Nephron (organoid): ENCODE results near the gene KCNQ1.

Experiments used
- H3K27ac Mint-ChIP-seq, 3 experiments: 2 replicates each; pipeline ENCODE4 v1.8.0; 2020; ENCODE audit warnings: mixed read lengths in 3 of 3, mild to moderate bottlenecking in 2 of 3, moderate library complexity in 1 of 3
- H3K27me3 Mint-ChIP-seq: 2 replicates; pipeline ENCODE4 v1.8.0; 2021; ENCODE audit warnings: low read depth, mild to moderate bottlenecking, moderate library complexity, mixed read lengths
- H3K36me3 Mint-ChIP-seq: 2 replicates; pipeline ENCODE4 v1.8.0; 2020; ENCODE audit warnings: low read depth, mixed read lengths
- H3K4me1 Mint-ChIP-seq: 2 replicates; pipeline ENCODE4 v1.8.0; 2020; ENCODE audit warnings: mixed read lengths
- H3K4me3 Mint-ChIP-seq, 3 experiments: 2 replicates each; pipeline ENCODE4 v1.8.0; 2020; ENCODE audit warnings: mild to moderate bottlenecking in 3 of 3, mixed read lengths in 3 of 3, moderate library complexity in 2 of 3
- H3K9me3 Mint-ChIP-seq: 2 replicates; pipeline ENCODE4 v1.8.0; 2020; ENCODE audit warnings: mixed read lengths
- TF ChIP-seq, protein P1 (sequence below), 3 experiments: fragments of 200-600 bp; sonication (generic); IDR thresholded peaks; one replicate each; pipeline ENCODE4 v1.5.0; 2021; ENCODE audit warnings: antibody characterized with exemption in 3 of 3; ENCODE audit not compliant: unreplicated experiment in 3 of 3

The KCNQ1 gene

DNA sequence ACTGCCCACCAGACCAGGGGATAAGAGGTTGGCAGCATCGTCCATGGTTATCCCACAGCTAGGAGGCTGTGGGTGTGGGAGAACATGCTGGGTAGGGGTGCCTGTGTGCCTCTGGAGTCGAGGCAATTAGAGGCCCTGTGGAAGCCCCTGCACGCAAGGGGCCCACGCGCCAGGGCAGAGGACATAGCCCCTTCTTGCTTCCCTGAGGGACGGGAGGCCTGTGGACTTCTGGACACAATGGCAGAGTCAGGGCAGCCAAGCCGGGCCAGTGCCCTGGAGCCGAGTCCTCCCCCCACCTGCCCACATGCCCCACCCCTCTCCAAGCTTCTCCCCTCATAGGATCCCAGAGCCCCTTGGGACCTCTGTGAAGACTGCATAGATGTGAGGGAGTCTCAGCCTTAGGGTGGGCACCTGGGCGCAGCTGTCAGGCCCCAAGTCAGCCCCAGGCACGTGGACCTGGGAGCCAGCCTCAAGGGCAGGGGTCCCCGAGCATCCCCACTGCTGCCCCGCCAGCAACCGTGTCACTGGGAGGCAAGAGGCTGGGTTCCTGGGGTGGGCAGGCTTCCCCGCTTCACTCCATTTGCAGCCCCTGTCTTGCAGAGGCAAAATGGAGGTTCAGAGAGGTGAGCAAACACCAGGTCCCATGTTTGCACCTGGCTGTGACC lies 388.4 kb downstream of the KCNQ1 start:
- peaks cover 14% of the 10 kb centered on the region for H3K36me3 Mint-ChIP-seq
- peaks cover 7% of the 10 kb centered on the region for H3K27me3 Mint-ChIP-seq
- H3K4me1 Mint-ChIP-seq = peaks cover 45% of the 10 kb centered on the region

DNA sequence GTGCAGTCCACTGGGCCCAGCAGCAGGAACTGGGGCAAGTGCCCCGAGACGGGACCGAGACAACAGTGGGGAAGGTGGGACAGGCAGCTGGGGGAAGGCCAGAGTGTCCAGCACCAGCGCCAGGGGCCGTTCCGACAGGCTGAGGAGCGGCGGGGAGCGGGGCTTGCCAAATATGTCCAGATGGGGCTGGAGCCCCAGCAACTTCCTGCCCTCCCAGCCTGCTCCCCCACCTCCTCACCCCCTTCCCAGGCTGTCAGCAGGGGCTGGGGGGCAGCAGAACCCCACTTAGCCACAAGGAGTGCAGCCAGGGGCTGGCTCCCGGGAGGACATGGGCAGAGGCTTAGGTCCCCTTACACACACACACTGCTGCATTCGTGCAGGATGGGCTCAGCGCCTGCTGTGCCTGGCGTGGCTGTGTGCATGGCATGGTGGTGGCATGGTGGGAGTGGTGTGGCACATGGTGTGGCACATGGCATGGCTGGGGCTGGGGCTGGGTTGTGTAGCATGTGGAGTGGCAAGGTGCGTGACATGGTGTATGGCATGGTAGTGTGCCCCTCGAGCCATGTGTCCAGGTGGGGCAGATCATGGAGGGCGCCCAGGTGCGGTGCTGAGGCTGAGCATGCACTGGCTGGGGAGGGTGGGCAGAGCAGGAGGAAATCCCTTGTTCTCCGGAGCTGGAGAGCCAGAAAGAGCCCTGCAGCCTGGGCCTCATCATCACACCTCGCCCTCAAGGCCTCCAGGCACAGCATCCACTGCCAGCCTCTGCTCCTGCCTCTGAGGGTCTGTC lies 389.1 kb downstream of the KCNQ1 start:
- H3K4me3 Mint-ChIP-seq = no peak overlapping the region
- H3K4me1 Mint-ChIP-seq = peaks cover 38% of the 10 kb centered on the region
- TF ChIP-seq, protein P1, sequence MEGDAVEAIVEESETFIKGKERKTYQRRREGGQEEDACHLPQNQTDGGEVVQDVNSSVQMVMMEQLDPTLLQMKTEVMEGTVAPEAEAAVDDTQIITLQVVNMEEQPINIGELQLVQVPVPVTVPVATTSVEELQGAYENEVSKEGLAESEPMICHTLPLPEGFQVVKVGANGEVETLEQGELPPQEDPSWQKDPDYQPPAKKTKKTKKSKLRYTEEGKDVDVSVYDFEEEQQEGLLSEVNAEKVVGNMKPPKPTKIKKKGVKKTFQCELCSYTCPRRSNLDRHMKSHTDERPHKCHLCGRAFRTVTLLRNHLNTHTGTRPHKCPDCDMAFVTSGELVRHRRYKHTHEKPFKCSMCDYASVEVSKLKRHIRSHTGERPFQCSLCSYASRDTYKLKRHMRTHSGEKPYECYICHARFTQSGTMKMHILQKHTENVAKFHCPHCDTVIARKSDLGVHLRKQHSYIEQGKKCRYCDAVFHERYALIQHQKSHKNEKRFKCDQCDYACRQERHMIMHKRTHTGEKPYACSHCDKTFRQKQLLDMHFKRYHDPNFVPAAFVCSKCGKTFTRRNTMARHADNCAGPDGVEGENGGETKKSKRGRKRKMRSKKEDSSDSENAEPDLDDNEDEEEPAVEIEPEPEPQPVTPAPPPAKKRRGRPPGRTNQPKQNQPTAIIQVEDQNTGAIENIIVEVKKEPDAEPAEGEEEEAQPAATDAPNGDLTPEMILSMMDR (IDR thresholded peaks at IDR 0.05; ENCODE audit: unreplicated experiment in 3 of 3) = no peak
- H3K9me3 Mint-ChIP-seq = peaks cover 8% of the 10 kb centered on the region
- peaks cover 7% of the 10 kb centered on the region for H3K36me3 Mint-ChIP-seq
- H3K27me3 Mint-ChIP-seq = peaks cover 3% of the 10 kb centered on the region
- peak overlapping the region in 2 of 3 experiments; percentile 27 to 45 for H3K27ac Mint-ChIP-seq

More for the DNA sequence above, 388.4 kb downstream of the KCNQ1 start:
- peak overlapping the region in 1 of 3 experiments; percentile 27 for H3K27ac Mint-ChIP-seq
- TF ChIP-seq, protein P1 (IDR thresholded peaks at IDR 0.05; ENCODE audit: unreplicated experiment in 3 of 3) = no peak
- H3K4me3 Mint-ChIP-seq = no peak overlapping the region
- H3K9me3 Mint-ChIP-seq = peaks cover 15% of the 10 kb centered on the region

DNA sequence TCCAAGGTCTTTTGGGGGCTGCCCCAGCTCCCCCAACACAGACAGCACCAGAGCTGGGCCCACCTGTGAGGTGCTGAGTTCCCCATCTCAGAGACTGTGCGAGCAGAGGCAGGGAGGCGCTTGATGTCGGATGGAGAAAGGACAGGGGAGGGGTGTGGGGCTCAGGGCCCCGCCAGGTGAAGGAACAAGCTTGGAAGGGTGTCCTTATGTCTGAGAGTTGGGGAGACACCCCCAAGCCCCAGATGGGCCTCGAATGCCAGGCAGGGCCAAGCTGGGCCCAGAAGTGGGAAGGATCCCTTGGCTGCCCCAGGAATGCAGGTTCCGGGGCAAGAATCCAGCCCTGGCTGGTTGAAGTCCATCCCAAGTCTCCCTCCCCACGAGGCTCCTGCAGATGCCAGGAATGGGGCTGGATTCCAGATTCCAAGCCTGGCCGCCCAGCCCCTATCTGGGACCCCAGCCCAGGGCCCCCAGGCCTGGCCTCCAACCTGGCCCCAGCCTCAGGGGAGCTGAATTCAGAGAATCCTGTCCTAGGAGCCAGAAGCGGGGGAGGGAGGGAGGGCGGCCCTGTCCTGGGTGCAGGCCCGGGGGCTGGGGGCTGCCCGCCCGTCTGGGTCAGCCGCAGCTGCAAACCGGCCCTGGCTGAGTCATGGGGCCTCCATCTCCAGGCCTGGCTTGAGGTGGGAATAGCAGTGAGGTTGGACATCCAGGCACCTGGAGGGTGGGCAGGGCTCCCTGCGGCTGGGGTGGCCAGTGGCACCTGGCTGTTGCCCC lies 389.9 kb downstream of the KCNQ1 start:
- TF ChIP-seq, protein P1 (IDR thresholded peaks at IDR 0.05; ENCODE audit: unreplicated experiment in 3 of 3) = no peak
- no peak overlapping the region for H3K4me3 Mint-ChIP-seq
- no peaks in the 10 kb centered on the region for H3K36me3 Mint-ChIP-seq
- H3K27ac Mint-ChIP-seq = peak overlapping the region; percentile 21 to 88 (median 81)
- no peaks in the 10 kb centered on the region for H3K9me3 Mint-ChIP-seq
- peaks cover 38% of the 10 kb centered on the region for H3K4me1 Mint-ChIP-seq
- H3K27me3 Mint-ChIP-seq = peaks cover 2% of the 10 kb centered on the region

DNA sequence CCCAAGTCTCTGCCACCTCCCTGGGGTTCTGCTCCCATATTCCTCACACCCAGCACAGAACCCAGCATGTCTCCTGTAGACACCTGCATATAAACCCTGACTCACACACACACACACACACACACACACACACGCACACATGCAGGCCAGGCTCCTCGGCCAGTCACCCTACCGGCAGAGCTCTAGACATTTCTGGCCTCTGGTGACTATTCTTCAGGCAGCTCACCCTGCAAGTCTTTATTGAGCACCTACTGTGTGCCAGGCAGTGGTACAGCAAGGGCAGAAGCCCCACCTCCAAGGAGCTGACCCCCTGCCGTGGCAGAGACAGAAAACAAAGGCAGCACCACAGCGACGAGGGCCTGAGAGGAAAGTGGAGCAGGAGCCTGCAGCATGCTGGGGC lies 390.5 kb downstream of the KCNQ1 start:
- peak overlapping the region; percentile 21 to 88 (median 81) for H3K27ac Mint-ChIP-seq
- TF ChIP-seq, protein P1 (IDR thresholded peaks at IDR 0.05; ENCODE audit: unreplicated experiment in 3 of 3) = no peak
- H3K4me3 Mint-ChIP-seq = peak overlapping the region in 1 of 3 experiments; percentile 12
- peaks cover 4% of the 10 kb centered on the region for H3K27me3 Mint-ChIP-seq
- H3K9me3 Mint-ChIP-seq = no peaks in the 10 kb centered on the region
- H3K36me3 Mint-ChIP-seq = no peaks in the 10 kb centered on the region
- H3K4me1 Mint-ChIP-seq = peaks cover 44% of the 10 kb centered on the region

DNA sequence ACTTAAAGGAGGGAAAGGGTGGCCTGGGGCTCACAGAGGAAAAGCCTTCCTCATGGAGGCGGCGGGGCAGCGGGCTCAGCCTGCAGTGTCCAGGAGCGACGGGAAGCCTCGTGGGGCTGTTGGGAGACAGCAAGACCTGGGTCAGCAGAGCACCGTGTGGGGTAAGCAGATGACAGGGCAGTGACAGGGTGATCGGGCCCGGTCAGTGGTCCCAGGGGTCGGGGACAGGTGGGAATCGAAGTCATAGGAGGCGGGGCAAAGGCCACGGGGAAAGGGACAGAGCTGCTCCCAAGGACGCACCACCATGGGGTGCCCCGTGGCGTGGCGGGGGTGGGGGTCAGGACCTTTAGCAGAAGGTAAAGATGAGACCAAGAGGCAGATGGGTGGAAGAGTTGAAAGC lies 390.9 kb downstream of the KCNQ1 start:
- Mint-ChIP-seq H3K9me3 (no peaks in the 10 kb centered on the region), H3K36me3 (no peaks in the 10 kb centered on the region), H3K27me3 (peaks cover 4% of the 10 kb centered on the region), H3K4me1 (peaks cover 49% of the 10 kb centered on the region), H3K27ac (peak overlapping the region; percentile 21 to 88 (median 81)), H3K4me3 (no peak overlapping the region)
- TF ChIP-seq, protein P1 (IDR thresholded peaks at IDR 0.05; ENCODE audit: unreplicated experiment in 3 of 3) = no peak
